ENCODE data around the gene BAIAP3.

BAIAP3 gene

GRCh38 chr16:1371054-1371978 lies 37.9 kb downstream of the BAIAP3 start:
- DNase-seq = no peak

- no peak for DNase-seq
These were observed 39.0 kb downstream of the BAIAP3 start for GRCh38 chr16:1372292-1372950.

- no peak for DNase-seq
These were observed 41.2 kb downstream of the BAIAP3 start for GRCh38 chr16:1374418-1375297.

GRCh38 chr16:1375298-1375640 lies 41.8 kb downstream of the BAIAP3 start:
- no peak for DNase-seq

- DNase-seq = no peak
These were observed 42.4 kb downstream of the BAIAP3 start for GRCh38 chr16:1375741-1376410.

GRCh38 chr16:1377406-1378010 lies 44.1 kb downstream of the BAIAP3 start:
- no peak for DNase-seq

- no peak for DNase-seq
These were observed 44.8 kb downstream of the BAIAP3 start for GRCh38 chr16:1378087-1378803.

- DNase-seq = peak; percentile 50
These were observed 45.4 kb downstream of the BAIAP3 start for GRCh38 chr16:1378804-1379303.

- peak; percentile 70 for DNase-seq
These were observed 46.0 kb downstream of the BAIAP3 start for GRCh38 chr16:1379304-1380076.

- DNase-seq = no peak
These were observed 46.8 kb downstream of the BAIAP3 start for GRCh38 chr16:1380195-1380594.

GRCh38 chr16:1381612-1382406 lies 48.4 kb downstream of the BAIAP3 start:
- no peak for DNase-seq

GRCh38 chr16:1383556-1383955 lies 50.1 kb downstream of the BAIAP3 start:
- DNase-seq = no peak

GRCh38 chr16:1385232-1385631 lies 51.8 kb downstream of the BAIAP3 start:
- no peak for DNase-seq

GRCh38 chr16:1387331-1387730 lies 53.9 kb downstream of the BAIAP3 start:
- no peak for DNase-seq

- no peak for DNase-seq
These were observed 56.3 kb downstream of the BAIAP3 start for GRCh38 chr16:1389762-1390161.

GRCh38 chr16:1390239-1390779 lies 56.9 kb downstream of the BAIAP3 start:
- DNase-seq = no peak

- no peak for DNase-seq
These were observed 59.4 kb downstream of the BAIAP3 start for GRCh38 chr16:1392826-1393225.

- DNase-seq = no peak
These were observed 60.2 kb downstream of the BAIAP3 start for GRCh38 chr16:1393613-1394176.

- no peak for DNase-seq
These were observed 61.0 kb downstream of the BAIAP3 start for GRCh38 chr16:1394367-1394951.
